HG03442 (cell line): ENCODE results near the gene SERP2.

ENCODE experiments used
- ATAC-seq: cut with Tn5 transposase; IDR thresholded peaks from one replicate; pipeline ENCODE4 v1.9.1; 2021; ENCODE audit warnings: mild to moderate bottlenecking, moderate library complexity; ENCODE audit not compliant: unreplicated experiment

The SERP2 gene

DNA sequence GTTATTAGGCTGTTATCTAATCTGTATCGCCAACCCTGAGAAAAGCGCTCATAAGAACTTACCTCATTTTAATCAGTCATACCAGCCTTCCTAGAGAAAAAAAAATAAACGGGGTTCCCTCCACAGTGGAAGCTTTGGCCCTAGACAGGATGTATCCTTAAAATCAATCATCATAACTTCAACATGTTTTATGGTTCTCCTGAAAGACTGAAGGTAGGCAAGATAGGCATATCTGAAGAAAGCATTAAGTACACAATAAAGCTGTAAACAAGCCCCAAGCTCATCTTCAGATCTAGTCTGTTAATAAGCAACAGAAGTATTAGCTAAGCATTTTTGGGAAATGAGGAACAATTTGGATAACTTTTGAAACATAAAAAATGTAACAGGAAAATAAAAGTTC is 18.7 kb upstream of the SERP2 start:
- no peak for ATAC-seq

- ATAC-seq = no peak
Observed at GRCh38 chr13:44355621-44356020, 18.0 kb upstream of the SERP2 start.

DNA sequence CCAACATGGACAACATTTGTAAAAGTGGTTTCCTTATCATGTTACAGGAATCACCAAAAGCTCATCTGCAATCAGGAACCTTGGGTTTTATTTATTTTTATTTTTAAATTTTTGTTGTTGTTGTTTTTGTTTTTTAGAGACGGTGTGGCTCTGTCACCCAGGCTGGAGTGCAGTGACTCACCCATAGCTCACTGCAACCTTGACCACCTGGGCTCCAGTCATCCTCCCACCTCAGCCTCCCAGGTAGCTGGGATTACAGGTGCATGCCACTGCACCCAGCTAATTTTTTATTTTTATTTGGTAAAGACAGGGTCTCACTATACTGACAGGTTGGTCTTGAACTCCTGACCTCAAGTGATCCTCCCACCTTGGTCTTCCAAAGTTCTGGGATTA is 13.6 kb upstream of the SERP2 start:
- no peak for ATAC-seq

- ATAC-seq = no peak
Observed at GRCh38 chr13:44362394-44363040, 11.1 kb upstream of the SERP2 start.

- no peak for ATAC-seq
Observed at GRCh38 chr13:44363631-44364344, 9.8 kb upstream of the SERP2 start.

DNA sequence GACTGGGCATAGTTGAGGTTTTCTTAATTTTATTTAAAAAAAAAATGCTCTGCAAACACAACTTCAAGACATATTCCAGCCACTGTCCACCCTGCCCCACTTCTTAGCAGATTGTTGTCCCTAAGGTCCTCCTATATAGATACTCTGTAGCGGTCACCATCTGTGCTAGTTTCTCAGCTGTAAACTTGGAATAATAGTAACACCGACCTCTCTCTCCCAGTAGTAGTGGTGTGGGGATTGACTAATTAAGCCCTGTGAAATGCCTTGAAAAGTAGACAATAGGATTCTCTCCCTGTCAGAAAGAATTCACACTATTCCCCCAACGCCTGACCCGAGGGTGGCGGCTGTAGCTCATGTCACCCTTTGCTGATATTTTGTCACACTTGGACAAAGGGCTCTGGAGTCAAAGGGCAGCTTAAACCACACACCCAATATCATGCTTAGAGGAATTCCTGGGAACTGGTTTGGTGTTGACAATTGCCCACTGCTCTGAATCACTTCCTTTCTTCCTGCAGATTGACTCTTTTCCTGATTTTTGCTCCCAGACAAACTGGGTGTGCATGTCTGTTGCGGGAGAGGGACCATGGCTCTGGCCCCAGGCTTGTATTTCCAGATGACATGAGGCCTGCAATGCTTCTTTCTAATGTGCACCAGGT is 9.2 kb upstream of the SERP2 start:
- no peak for ATAC-seq

DNA sequence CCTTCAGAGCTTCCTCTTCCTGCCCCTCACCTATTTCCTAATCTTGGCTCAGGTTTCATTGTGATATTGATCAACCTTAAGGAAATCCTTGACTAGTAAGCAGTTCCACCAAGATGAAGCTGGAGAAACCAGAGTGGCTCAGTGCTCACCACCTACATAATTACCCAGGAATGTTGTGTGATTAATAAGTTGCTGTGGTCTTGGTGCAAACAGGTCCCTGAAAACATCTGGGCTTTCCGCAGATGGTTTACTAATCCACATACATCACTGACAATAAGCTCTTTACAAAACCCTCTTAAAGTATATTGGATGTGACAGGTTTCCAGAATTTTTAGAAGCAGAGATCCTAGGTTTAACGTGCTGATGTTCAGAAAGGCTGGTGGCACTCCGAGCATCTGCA is 8.6 kb upstream of the SERP2 start:
- no peak for ATAC-seq

DNA sequence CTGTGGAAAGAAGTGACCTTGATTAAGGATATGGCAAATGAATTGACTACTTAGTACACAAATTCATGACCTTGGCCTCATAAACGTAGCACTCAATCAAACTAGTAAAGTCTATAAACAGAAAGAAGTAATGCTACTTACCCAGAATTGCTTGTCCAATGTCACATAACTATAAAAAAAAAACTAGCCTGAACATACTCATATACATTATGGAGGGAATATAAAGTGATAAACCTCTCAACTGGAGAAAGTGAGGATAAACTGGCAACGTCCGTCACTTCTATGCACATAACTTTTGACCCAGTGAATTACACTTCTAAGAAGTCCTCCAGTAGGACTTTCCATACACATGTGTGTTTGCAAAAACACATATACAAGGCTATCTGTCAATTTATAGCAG is 7.7 kb upstream of the SERP2 start:
- ATAC-seq = no peak

- no peak for ATAC-seq
Observed at GRCh38 chr13:44368062-44368591, 5.5 kb upstream of the SERP2 start.

- ATAC-seq = no peak
Observed at GRCh38 chr13:44368599-44369368, 4.8 kb upstream of the SERP2 start.

DNA sequence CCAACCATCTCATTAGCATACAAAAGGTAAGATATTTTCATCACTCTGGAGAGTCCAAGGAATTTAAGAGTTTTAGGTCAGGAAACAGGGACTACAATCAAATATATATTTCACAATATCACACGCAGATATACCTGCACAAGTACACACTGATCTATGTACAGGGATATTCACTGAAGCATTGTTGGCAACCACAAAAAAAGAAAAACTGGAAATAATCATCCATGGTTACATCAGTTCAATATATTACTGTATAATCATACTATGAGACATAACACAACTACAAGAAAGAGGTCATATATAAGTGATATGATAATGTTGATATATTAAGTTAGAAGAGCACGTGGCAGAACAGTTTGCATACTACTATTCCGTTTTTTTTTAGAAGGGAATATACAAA is 2.2 kb upstream of the SERP2 start:
- ATAC-seq = no peak

GRCh38 chr13:44373247-44373600 is 400 bp upstream of the SERP2 start:
- no peak for ATAC-seq

DNA sequence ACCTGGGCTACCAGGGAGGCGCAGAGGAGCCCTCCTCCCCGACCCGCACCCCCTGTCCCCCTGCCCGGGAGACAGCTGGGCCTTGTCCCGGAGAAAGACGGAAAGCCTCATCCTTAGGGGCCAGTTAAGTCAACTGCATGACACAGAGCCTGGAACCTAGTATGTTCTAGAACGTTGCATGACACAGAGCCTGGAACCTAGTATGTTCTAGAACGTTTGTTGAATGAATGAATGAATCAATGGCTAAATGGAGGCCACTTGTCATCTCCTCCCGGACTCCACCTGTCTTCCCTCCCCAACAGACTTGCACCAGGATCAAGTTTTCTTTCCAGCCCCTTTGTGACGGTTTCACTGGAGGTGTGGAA is 706 bp downstream of the SERP2 start:
- ATAC-seq = no peak

DNA sequence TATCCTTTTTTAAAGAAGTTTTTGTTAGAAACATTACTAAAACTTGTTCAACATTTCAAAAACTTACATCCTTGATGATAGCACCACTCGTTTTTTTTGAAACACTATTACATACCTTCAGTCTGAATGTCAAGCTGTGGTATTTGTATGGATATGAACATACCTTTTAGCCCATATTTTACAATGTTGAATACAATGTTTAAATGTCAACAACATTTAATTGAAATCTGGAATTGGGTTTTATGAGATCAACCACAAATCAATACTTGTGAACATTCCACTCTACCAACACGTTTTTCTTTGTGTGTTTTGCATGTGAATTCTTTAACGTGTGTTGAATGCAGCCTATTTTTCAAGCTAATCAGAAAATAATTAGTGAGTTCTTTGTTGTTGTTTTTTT is 4.7 kb downstream of the SERP2 start:
- ATAC-seq = no peak

DNA sequence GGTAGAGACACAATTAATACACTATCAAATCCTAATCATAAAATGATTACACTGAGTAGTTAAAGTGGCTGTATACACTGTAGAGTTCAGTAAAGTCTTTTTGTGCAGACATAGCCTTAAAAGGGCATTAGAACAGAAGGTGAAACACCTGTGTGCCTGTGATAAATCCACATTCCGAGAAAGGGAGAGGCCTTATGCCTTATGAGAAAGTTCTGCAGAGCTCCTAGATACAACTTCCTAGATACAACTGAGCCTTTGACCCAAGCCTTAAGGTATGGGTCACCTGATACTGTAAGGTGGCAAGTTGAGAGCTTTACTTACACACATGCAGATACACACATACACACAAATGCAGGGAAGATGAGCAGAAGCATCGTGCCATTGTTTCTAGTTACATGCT is 6.3 kb downstream of the SERP2 start:
- ATAC-seq = no peak

- no peak for ATAC-seq
Observed at GRCh38 chr13:44380404-44381165, 7.0 kb downstream of the SERP2 start.

- ATAC-seq = no peak
Observed at GRCh38 chr13:44382635-44383145, 9.1 kb downstream of the SERP2 start.

- ATAC-seq = no peak
Observed at GRCh38 chr13:44383945-44384344, 10.3 kb downstream of the SERP2 start.

DNA sequence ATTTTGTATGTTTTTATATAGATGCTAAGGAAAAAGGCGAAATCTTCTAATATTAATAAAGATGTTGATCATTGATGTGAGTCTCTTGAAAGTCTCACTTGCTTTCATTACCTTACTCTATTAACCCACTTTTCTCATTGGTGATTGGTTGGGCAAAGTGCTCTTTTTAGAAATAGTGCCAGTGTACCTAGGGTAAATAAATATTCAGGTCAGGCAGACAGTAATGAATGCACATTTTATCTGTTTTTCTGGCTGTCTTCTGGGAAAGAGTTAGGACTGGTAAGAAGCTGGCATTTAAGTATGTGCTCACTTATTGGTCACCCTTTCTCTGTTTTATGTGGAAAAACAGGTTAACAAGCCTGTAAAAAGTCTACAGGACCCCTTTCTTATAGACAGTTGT is 11.2 kb downstream of the SERP2 start:
- no peak for ATAC-seq

DNA sequence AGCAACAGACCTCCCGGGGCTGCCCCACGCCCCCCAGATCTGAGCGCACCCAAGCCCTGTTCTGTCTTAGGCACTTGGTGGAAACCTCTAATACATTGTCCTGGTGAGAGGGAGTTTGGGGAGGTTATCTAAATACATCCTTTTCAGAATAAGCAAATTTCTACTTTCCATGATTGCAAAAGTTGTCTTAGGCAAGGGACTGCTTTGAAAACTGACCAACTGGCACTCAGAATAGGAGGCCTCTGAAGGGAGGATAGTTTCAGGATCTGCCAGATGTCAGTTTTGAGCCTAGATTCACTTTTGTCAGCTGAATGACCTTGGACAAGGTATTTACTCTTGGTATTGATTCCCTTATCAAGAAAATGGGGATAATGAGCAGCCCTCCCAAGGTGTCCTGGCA is 11.8 kb downstream of the SERP2 start:
- ATAC-seq = no peak

DNA sequence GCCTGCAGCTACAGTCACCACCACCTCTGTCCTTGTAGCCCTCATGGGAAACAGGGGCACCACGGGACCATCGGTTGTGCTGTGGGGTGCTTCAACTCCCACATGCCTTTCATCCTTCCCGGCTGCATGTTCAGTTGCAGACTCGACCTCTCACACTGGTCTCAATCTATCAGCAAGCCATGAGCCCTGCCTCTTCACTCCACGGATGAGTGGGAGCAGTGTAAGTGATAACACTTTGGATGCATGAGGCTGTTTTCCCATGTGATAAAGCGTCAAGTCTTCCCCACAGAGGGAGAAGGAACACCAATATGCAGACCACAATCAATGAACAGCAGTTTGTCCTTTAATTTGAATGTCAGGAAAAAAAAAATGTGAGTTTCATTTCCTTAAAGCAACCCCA is 12.2 kb downstream of the SERP2 start:
- no peak for ATAC-seq
